Bronchial epithelial cell (primary cell): Measurements from ENCODE around the gene GABRD. TPM values are rescaled to one million over a fixed set of nuclear protein-coding genes. Genes with fewer than 3 reads are reported as not detected.

Experiments
- DNase-seq: peaks from one replicate; pipeline ENCODE4 v3.0.0-alpha.2; 2010; ENCODE audit warnings: low read depth
- FAIRE-seq: peaks from 2 replicates; lab custom pipeline; 2011; peaks lifted over from hg19 to GRCh38; lab: Jason Lieb, UNC
- H3K27me3 ChIP-seq: 2 replicates; pipeline ENCODE4 v1.5.1; 2011; ENCODE audit warnings: low read length; ENCODE audit not compliant: control insufficient read depth, insufficient read depth
- H3K36me3 ChIP-seq: 2 replicates; pipeline ENCODE4 v1.5.1; 2011; ENCODE audit warnings: low read length; ENCODE audit not compliant: control insufficient read depth, insufficient read depth
- H3K4me3 ChIP-seq: 2 replicates; pipeline ENCODE4 v1.5.1; 2011; ENCODE audit warnings: mild to moderate bottlenecking, low read depth, low read length, control low read depth
- total RNA-seq: library from RNA; depleted of rRNA; stranded (reverse); fragments of >200 nt; gene quantifications from 2 replicates; pipeline ENCODE4 v1.2.1, GENCODE V29; 2014
- TF ChIP-seq, protein P1 (sequence below): IDR thresholded peaks from 2 replicates; pipeline ENCODE4 v1.5.1; 2011; ENCODE audit warnings: mild to moderate bottlenecking, moderate library complexity, low read length, control low read depth, inconsistent platforms; ENCODE audit not compliant: insufficient read depth, severe bottlenecking

The GABRD gene
- total RNA-seq, 1 donor from 2014 or later, result not detected

DNA sequence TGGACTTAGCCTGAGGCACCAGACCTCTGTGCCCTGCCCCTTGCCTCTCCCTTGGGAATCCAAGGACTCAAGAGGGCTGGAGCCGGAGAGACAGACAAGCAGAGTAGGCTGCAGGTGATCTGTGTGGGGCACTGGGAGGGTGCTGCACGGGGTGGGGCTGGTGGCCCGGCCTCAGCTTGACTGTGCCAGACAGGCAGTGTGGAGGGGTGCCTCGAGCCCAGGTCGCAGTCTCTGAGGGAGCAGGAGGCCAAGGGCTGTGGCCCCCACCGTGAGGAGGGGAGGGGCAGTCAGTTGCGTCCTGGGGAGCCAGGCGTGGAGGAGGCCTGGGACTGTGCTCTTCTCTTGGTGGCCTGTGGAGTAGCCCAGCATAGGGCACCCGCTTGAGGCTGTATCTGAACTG, 4.0 kb downstream of the GABRD start:
- H3K4me3 ChIP-seq, result no peak overlapping the region
- H3K36me3 ChIP-seq, result no peaks in the 10 kb centered on the region
- TF ChIP-seq, protein P1, sequence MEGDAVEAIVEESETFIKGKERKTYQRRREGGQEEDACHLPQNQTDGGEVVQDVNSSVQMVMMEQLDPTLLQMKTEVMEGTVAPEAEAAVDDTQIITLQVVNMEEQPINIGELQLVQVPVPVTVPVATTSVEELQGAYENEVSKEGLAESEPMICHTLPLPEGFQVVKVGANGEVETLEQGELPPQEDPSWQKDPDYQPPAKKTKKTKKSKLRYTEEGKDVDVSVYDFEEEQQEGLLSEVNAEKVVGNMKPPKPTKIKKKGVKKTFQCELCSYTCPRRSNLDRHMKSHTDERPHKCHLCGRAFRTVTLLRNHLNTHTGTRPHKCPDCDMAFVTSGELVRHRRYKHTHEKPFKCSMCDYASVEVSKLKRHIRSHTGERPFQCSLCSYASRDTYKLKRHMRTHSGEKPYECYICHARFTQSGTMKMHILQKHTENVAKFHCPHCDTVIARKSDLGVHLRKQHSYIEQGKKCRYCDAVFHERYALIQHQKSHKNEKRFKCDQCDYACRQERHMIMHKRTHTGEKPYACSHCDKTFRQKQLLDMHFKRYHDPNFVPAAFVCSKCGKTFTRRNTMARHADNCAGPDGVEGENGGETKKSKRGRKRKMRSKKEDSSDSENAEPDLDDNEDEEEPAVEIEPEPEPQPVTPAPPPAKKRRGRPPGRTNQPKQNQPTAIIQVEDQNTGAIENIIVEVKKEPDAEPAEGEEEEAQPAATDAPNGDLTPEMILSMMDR, result no peak
- H3K27me3 ChIP-seq, result peaks cover 22% of the 10 kb centered on the region
- DNase-seq, result no peak
- no peak for FAIRE-seq

DNA sequence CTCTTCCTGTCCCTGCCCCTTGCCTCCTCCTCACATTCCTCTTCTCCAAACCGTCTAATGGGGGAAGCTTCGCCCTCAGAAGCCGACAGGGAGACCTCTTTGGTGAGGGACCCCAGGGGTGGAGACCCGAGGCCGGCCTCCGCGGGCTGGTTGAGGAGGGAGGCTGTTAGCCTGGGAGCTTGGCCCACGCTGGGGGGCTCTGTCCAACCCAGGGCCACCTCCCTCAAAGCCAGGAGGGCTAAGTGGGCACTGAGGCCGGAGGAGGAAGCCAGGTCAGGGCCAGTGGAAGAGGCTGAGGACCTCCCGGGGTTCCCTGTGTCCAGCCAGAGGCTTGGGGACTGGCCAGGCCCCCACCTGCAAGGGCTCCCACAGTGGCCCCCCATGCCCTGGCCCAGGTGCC, 5.3 kb downstream of the GABRD start:
- Histone ChIP-seq H3K27me3 (peaks cover 15% of the 10 kb centered on the region), H3K4me3 (no peak overlapping the region), H3K36me3 (no peaks in the 10 kb centered on the region)
- TF ChIP-seq, protein P1, result no peak
- DNase-seq (no peak), FAIRE-seq (no peak)

DNA sequence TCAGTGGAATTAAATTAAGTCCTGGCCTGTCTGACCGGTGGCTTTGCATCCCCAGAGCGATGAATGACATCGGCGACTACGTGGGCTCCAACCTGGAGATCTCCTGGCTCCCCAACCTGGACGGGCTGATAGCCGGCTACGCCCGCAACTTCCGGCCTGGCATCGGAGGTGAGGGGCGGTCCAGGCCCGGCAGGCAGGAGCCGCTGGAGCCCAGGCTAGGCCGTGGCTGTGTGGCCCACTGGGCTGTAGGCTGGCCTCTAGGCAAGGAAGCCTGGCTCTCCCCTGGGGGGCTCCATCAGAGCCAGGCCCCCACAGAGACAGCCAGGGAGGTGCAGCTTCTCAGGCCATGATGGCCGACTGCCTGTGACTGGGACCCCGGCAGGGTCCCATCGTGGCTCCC, 5.7 kb downstream of the GABRD start:
- TF ChIP-seq, protein P1, result no peak
- Histone ChIP-seq H3K36me3 (no peaks in the 10 kb centered on the region), H3K4me3 (no peak overlapping the region), H3K27me3 (peaks cover 11% of the 10 kb centered on the region)
- no peak for DNase-seq
- no peak for FAIRE-seq

DNA sequence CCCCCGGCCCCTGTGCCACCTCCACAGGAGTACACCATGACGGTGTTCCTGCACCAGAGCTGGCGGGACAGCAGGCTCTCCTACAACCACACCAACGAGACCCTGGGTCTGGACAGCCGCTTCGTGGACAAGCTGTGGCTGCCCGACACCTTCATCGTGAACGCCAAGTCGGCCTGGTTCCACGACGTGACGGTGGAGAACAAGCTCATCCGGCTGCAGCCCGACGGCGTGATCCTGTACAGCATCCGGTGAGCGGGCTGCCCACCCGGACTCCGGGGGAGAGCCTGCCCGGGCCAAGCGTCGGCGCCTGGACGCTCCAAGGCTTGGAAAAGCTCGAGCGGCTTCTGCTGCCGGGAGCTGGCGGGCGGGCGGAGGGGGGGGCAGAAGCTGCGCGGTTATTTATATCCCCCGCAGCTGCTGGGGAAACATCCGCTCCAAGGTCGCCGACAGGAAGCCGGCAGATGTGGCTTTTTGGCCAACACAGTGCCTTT, 6.4 kb downstream of the GABRD start:
- DNase-seq (no peak), FAIRE-seq (no peak)
- TF ChIP-seq, protein P1, result no peak
- peaks cover 5% of the 10 kb centered on the region for H3K27me3 ChIP-seq
- no peak overlapping the region for H3K4me3 ChIP-seq
- H3K36me3 ChIP-seq, result no peaks in the 10 kb centered on the region

DNA sequence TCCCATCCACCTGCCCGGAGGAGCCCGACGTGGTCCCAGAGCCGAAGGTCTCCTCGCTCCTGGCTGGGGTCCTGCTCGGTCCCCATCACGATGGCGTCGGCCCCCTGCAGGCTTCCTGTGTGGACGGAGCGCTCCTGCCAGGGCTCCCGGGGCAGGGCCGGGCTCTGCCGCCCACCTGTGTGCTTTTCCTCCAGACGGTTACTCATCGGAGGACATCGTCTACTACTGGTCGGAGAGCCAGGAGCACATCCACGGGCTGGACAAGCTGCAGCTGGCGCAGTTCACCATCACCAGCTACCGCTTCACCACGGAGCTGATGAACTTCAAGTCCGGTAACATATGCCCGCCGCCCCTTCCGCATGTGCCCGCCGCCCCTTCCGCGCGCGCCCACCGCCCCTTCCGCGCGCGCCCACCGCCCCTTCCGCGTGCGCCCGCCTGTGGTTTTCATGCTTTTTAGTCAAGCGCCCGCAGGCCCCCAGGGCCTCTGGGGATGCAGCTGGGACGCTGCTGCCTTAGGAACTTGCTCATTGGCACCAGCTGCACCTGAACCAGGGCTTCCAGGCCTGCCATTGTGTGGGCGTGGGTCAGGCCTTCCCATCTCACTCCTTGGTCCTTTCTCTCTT, 8.9 kb downstream of the GABRD start:
- no peaks in the 10 kb centered on the region for H3K27me3 ChIP-seq
- H3K36me3 ChIP-seq, result no peaks in the 10 kb centered on the region
- FAIRE-seq, result no peak
- DNase-seq, result no peak
- TF ChIP-seq, protein P1, result no peak
- no peak overlapping the region for H3K4me3 ChIP-seq
